Calu3 (cell line): Measurements from ENCODE around the gene FHIT. TPM values are rescaled to one million over a fixed set of nuclear protein-coding genes. Genes with fewer than 3 reads are reported as not detected.

Experiments
- BruUV-seq: library from RNA; stranded (reverse); fragments of 400-500 nt; replicated peaks from 2 replicates; lab custom pipeline; 2021; lab: Mats Ljungman, UMichigan
- CTCF ChIA-PET: fragments of 300-600 bp; sonication (Branson Sonifier 250); formaldehyde crosslinking; loops from one replicate; lab custom pipeline; 2022; ENCODE audit warnings: antibody characterized with exemption; lab: Charles Lee
- DNase-seq: peaks from one replicate; pipeline ENCODE4 v3.0.0; 2022
- H3K27ac Mint-ChIP-seq: one replicate; pipeline ENCODE4 v1.8.0; 2022; ENCODE audit warnings: mixed read lengths; ENCODE audit not compliant: unreplicated experiment
- H3K27me3 Mint-ChIP-seq: one replicate; pipeline ENCODE4 v1.8.0; 2022; ENCODE audit warnings: mixed read lengths; ENCODE audit not compliant: unreplicated experiment
- H3K36me3 Mint-ChIP-seq: one replicate; pipeline ENCODE4 v1.8.0; 2022; ENCODE audit warnings: mild to moderate bottlenecking, moderate library complexity, mixed read lengths; ENCODE audit not compliant: insufficient read depth, unreplicated experiment
- H3K4me1 Mint-ChIP-seq: one replicate; pipeline ENCODE4 v1.8.0; 2022; ENCODE audit warnings: mild to moderate bottlenecking, low read depth, mixed read lengths; ENCODE audit not compliant: unreplicated experiment
- H3K4me3 Mint-ChIP-seq: one replicate; pipeline ENCODE4 v1.8.0; 2022; ENCODE audit warnings: mild to moderate bottlenecking, low read depth, moderate library complexity, mixed read lengths; ENCODE audit not compliant: unreplicated experiment
- H3K9me3 Mint-ChIP-seq: one replicate; pipeline ENCODE4 v1.8.0; 2022; ENCODE audit warnings: low read depth, mixed read lengths; ENCODE audit not compliant: unreplicated experiment
- CTCF ChIP-seq: fragments of 200-600 bp; IDR thresholded peaks from one replicate; pipeline ENCODE4 v1.8.0; 2022; ENCODE audit warnings: antibody characterized with exemption; ENCODE audit not compliant: unreplicated experiment
- intact Hi-C: fragments of 100-400 bp; cut with micrococcal nuclease; formaldehyde crosslinking; loops from one replicate; pipeline ENCODE4 v1.10.0; 2022; ENCODE audit not compliant: unreplicated experiment
- total RNA-seq: library from RNA; stranded (reverse); gene quantifications from 2 replicates; pipeline ENCODE4 v1.2.3, GENCODE V29; 2022

FHIT gene
- total RNA-seq, 1 experiment from 2014 or later, result 6.2 TPM

- CTCF ChIA-PET, result no interaction called here
Measured at GRCh38 chr3:60081381-60082095, 1169.7 kb downstream of the FHIT start.

GRCh38 chr3:60080648-60081047 lies 1170.6 kb downstream of the FHIT start:
- no peak overlapping the region for H3K27ac Mint-ChIP-seq
- no peak for DNase-seq
- peaks cover 15% of the 10 kb centered on the region for H3K4me1 Mint-ChIP-seq
- no peak for TF ChIP-seq CTCF
- no peak overlapping the region for H3K4me3 Mint-ChIP-seq
- no peaks in the 10 kb centered on the region for H3K36me3 Mint-ChIP-seq
- no peaks in the 10 kb centered on the region for H3K27me3 Mint-ChIP-seq
- no TSS peak for BruUV-seq
- peaks cover 4% of the 10 kb centered on the region for H3K9me3 Mint-ChIP-seq
- CTCF ChIA-PET, result no interaction called here
- intact Hi-C loops, result no loop called here

More at GRCh38 chr3:60081381-60082095, 1169.7 kb downstream of the FHIT start:
- no TSS peak for BruUV-seq
- peaks cover 15% of the 10 kb centered on the region for H3K4me1 Mint-ChIP-seq
- H3K27ac Mint-ChIP-seq, result no peak overlapping the region
- H3K27me3 Mint-ChIP-seq, result no peaks in the 10 kb centered on the region
- intact Hi-C loops, result no loop called here
- TF ChIP-seq CTCF, result no peak
- no peak overlapping the region for H3K4me3 Mint-ChIP-seq
- no peaks in the 10 kb centered on the region for H3K36me3 Mint-ChIP-seq
- no peak for DNase-seq
- peaks cover 4% of the 10 kb centered on the region for H3K9me3 Mint-ChIP-seq

GRCh38 chr3:60079076-60079475 lies 1172.2 kb downstream of the FHIT start:
- BruUV-seq, result no TSS peak
- DNase-seq, result no peak
- Mint-ChIP-seq H3K27ac (no peak overlapping the region), H3K4me1 (peaks cover 15% of the 10 kb centered on the region), H3K27me3 (no peaks in the 10 kb centered on the region), H3K9me3 (peaks cover 8% of the 10 kb centered on the region), H3K4me3 (no peak overlapping the region), H3K36me3 (no peaks in the 10 kb centered on the region)
- no peak for TF ChIP-seq CTCF
- intact Hi-C loops, result no loop called here
- CTCF ChIA-PET, result interaction anchor here (0.9 kb wide), 1 partner anchor 35 kb away, joined by 3 read pairs; no protein-coding TSS in a partner anchor

GRCh38 chr3:60076331-60076730 lies 1174.9 kb downstream of the FHIT start:
- no peak overlapping the region for H3K4me3 Mint-ChIP-seq

More at GRCh38 chr3:60076331-60076730, 1174.9 kb downstream of the FHIT start:
- H3K27ac Mint-ChIP-seq, result no peak overlapping the region
- H3K36me3 Mint-ChIP-seq, result no peaks in the 10 kb centered on the region
- peaks cover 6% of the 10 kb centered on the region for H3K9me3 Mint-ChIP-seq
- no TSS peak for BruUV-seq
- intact Hi-C loops, result no loop called here
- H3K4me1 Mint-ChIP-seq, result peaks cover 11% of the 10 kb centered on the region
- no peak for DNase-seq
- CTCF ChIA-PET, result no interaction called here
- TF ChIP-seq CTCF, result no peak
- no peaks in the 10 kb centered on the region for H3K27me3 Mint-ChIP-seq
